Measurements from ENCODE around the gene PTPN12. TPM values are rescaled to one million over a fixed set of nuclear protein-coding genes. Genes with fewer than 3 reads are reported as not detected.
A peak's percentile ranks its signal among the peaks of the same experiment; 100 is the strongest.
"Not testable (repeated sequence)": the region's sequence is repeated elsewhere in the genome, so short reads cannot be mapped to it uniquely, and the experiment has no call there.

The PTPN12 gene
- total RNA-seq, 1 donor from 2014 or later = 38.3 TPM

GRCh38 chr7:77649716-77650349 is 112.7 kb downstream of the PTPN12 start:
- DNase-seq (no peak), ATAC-seq (ENCODE audit: poor library complexity) (no peak)
- intact Hi-C loops (cut with DNase I) = no loop called here

GRCh38 chr7:77651575-77652162 is 114.6 kb downstream of the PTPN12 start:
- intact Hi-C loops (cut with DNase I) = loop anchor here (2.0 kb wide), 1 partner anchor 105 kb away; no protein-coding TSS in a partner anchor
- DNase-seq (no peak), ATAC-seq (ENCODE audit: poor library complexity) (peak; percentile 35)

GRCh38 chr7:77652826-77653225 is 115.7 kb downstream of the PTPN12 start:
- intact Hi-C loops (cut with DNase I) = loop anchor here (2.0 kb wide), 1 partner anchor 104 kb away; no protein-coding TSS in a partner anchor
- not testable (repeated sequence) for DNase-seq; ATAC-seq (ENCODE audit: poor library complexity)

GRCh38 chr7:77653572-77653971 is 116.5 kb downstream of the PTPN12 start:
- intact Hi-C loops (cut with DNase I) = loop anchor here (2.0 kb wide), 1 partner anchor 103 kb away; no protein-coding TSS in a partner anchor
- no peak for DNase-seq
- peak; percentile 40 for ATAC-seq (ENCODE audit: poor library complexity)

GRCh38 chr7:77655356-77655755 is 118.3 kb downstream of the PTPN12 start:
- intact Hi-C loops (cut with DNase I) = no loop called here
- ATAC-seq (ENCODE audit: poor library complexity) (no peak), DNase-seq (no peak)

GRCh38 chr7:77655836-77656455 is 118.9 kb downstream of the PTPN12 start:
- DNase-seq (no peak), ATAC-seq (ENCODE audit: poor library complexity) (no peak)
- intact Hi-C loops (cut with DNase I) = no loop called here

- DNase-seq (no peak), ATAC-seq (ENCODE audit: poor library complexity) (no peak)
- intact Hi-C loops (cut with DNase I) = no loop called here
Measured at GRCh38 chr7:77657427-77658224, 120.5 kb downstream of the PTPN12 start.

- no peak for ATAC-seq (ENCODE audit: poor library complexity)
- DNase-seq = no peak
- intact Hi-C loops (cut with DNase I) = no loop called here
Measured at GRCh38 chr7:77658928-77659327, 121.8 kb downstream of the PTPN12 start.

GRCh38 chr7:77661816-77662215 is 124.7 kb downstream of the PTPN12 start:
- DNase-seq = no peak

GRCh38 chr7:77662869-77663268 is 125.8 kb downstream of the PTPN12 start:
- DNase-seq = no peak
- ATAC-seq (ENCODE audit: poor library complexity) = no peak
- intact Hi-C loops (cut with DNase I) = loop anchor here (10.0 kb wide), 1 partner anchor 252 kb away; no protein-coding TSS in a partner anchor

More at GRCh38 chr7:77661816-77662215, 124.7 kb downstream of the PTPN12 start:
- no peak for ATAC-seq (ENCODE audit: poor library complexity)
- intact Hi-C loops (cut with DNase I) = loop anchor here (10.0 kb wide), 1 partner anchor 253 kb away; no protein-coding TSS in a partner anchor

- no peak for DNase-seq
- intact Hi-C loops (cut with DNase I) = loop anchor here (10.0 kb wide), 1 partner anchor 250 kb away; no protein-coding TSS in a partner anchor
- ATAC-seq (ENCODE audit: poor library complexity) = no peak
Measured at GRCh38 chr7:77664715-77665114, 127.6 kb downstream of the PTPN12 start.

GRCh38 chr7:77665161-77665560 is 128.1 kb downstream of the PTPN12 start:
- intact Hi-C loops (cut with DNase I) = loop anchor here (10.0 kb wide), 1 partner anchor 250 kb away; no protein-coding TSS in a partner anchor
- DNase-seq = no peak

GRCh38 chr7:77667459-77668086 is 130.5 kb downstream of the PTPN12 start:
- DNase-seq (no peak), ATAC-seq (ENCODE audit: poor library complexity) (no peak)
- intact Hi-C loops (cut with DNase I) = loop anchor here (10.0 kb wide), 1 partner anchor 247 kb away; no protein-coding TSS in a partner anchor

More at GRCh38 chr7:77665161-77665560, 128.1 kb downstream of the PTPN12 start:
- ATAC-seq (ENCODE audit: poor library complexity) = no peak

GRCh38 chr7:77674878-77675277 is 137.8 kb downstream of the PTPN12 start:
- intact Hi-C loops (cut with DNase I) = no loop called here
- no peak for DNase-seq
- ATAC-seq (ENCODE audit: poor library complexity) = no peak

GRCh38 chr7:77679608-77680007 is 142.5 kb downstream of the PTPN12 start:
- no peak for DNase-seq
- ATAC-seq (ENCODE audit: poor library complexity) = no peak
- intact Hi-C loops (cut with DNase I) = no loop called here

- no peak for ATAC-seq (ENCODE audit: poor library complexity)
- intact Hi-C loops (cut with DNase I) = no loop called here
- no peak for DNase-seq
Measured at GRCh38 chr7:77680266-77680665, 143.2 kb downstream of the PTPN12 start.

GRCh38 chr7:77684030-77684429 is 146.9 kb downstream of the PTPN12 start:
- DNase-seq (peak; percentile 48), ATAC-seq (ENCODE audit: poor library complexity) (peak; percentile 66)
- intact Hi-C loops (cut with DNase I) = no loop called here

GRCh38 chr7:77685233-77685632 is 148.1 kb downstream of the PTPN12 start:
- DNase-seq = no peak

More at GRCh38 chr7:77685233-77685632, 148.1 kb downstream of the PTPN12 start:
- intact Hi-C loops (cut with DNase I) = no loop called here
- peak; percentile 67 for ATAC-seq (ENCODE audit: poor library complexity)

Data from Right ventricle myocardium superior (tissue), 1 donor.